Ishikawa (cell line): ENCODE measurements around the gene ATG12.

Source experiments
- CEBPB ChIP-seq: IDR thresholded peaks from 2 replicates; pipeline ENCODE4 v1.6.1; 2012
- CREB1 ChIP-seq: IDR thresholded peaks from 2 replicates; pipeline ENCODE4 v1.6.1; 2012; ENCODE audit warnings: low read depth
- MAX ChIP-seq: IDR thresholded peaks from 2 replicates; pipeline ENCODE4 v1.6.1; 2012
- RAD21 ChIP-seq: IDR thresholded peaks from 2 replicates; pipeline ENCODE4 v1.6.1; 2012; ENCODE audit warnings: low read depth
- TAF1 ChIP-seq: IDR thresholded peaks from 2 replicates; pipeline ENCODE4 v1.6.1; 2012; ENCODE audit warnings: low read depth, mild to moderate bottlenecking
- TF ChIP-seq, protein P1 (sequence below): IDR thresholded peaks from 2 replicates; pipeline ENCODE4 v1.6.1; 2012

DNA sequence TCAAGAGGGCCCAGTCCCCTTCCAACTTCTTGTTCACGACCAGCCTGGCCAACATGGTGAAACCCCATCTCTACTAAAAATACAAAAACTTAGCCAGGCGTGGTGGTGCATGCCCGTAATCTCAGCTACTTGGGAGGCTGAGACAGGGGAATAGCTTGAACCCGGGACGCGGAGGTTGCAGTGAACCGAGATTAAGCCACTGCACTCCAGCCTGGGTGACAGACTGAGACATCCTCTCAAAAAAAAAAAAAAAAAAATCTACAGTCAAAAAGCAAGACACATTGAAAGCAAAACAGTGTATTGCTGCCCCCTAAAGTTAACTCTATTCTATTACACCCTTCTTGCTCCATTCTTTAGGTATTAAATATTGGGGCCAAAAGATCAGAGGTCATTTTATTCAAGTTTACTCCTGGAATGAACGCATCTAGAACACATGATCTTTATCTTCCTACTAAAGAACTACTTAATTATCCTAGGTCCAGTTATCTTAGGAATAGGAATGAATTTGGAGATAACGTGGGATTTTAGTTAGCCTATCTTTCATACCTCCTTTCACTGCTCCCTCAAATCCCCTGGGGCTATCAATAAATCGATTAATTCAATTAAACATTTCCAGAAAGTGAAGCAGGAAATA lies 2.4 kb downstream of the ATG12 start:
- TF ChIP-seq, protein P1, sequence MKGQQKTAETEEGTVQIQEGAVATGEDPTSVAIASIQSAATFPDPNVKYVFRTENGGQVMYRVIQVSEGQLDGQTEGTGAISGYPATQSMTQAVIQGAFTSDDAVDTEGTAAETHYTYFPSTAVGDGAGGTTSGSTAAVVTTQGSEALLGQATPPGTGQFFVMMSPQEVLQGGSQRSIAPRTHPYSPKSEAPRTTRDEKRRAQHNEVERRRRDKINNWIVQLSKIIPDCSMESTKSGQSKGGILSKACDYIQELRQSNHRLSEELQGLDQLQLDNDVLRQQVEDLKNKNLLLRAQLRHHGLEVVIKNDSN: no peak
- TF ChIP-seq CREB1: no peak
- no peak for TF ChIP-seq TAF1
- TF ChIP-seq MAX: no peak
- TF ChIP-seq RAD21: peak; percentile 41
- no peak for TF ChIP-seq CEBPB
